K562 (cell line): ENCODE data around the gene CNTD1. TPM values are rescaled to one million over a fixed set of nuclear protein-coding genes. Genes with fewer than 3 reads are reported as not detected.

Experiments
- ATAC-seq: fragments of 200-7000 bp; cut with Tn5 transposase; 3 replicates; pipeline ENCODE4 v1.9.1; 2020; ENCODE audit warnings: moderate library complexity
- BruUV-seq: library from RNA; stranded (reverse); fragments of 400-500 nt; replicated peaks from 2 replicates; lab custom pipeline; 2021; lab: Mats Ljungman, UMichigan
- CTCF ChIA-PET: fragments of 300-600 bp; formaldehyde crosslinking; extraction: SDS; loops from one replicate; lab custom pipeline; 2021; ENCODE audit warnings: low intra/inter-chr PET ratio; lab: Yijun Ruan, JAX
- POLR2A ChIA-PET: fragments of 300-600, 350-650 bp; sonication (Branson Sonifier 250); formaldehyde crosslinking; extraction: SDS; loops from one replicate; lab custom pipeline; 2021; ENCODE audit warnings: antibody characterized with exemption, inconsistent platforms; lab: Yijun Ruan, JAX
- DNase-seq, 4 experiments: peaks; one replicate each; pipeline versions ENCODE4 v3.0.0 to v3.0.0-alpha.2; 2011 to 2018; ENCODE audit warnings: low spot score in 3 of 4, mixed read lengths in 3 of 4; ENCODE audit errors: extremely low read depth in 1 of 4
- FAIRE-seq: peaks from 2 replicates; lab custom pipeline; 2011; peaks lifted over from hg19 to GRCh38; lab: Jason Lieb, UNC
- H2AFZ ChIP-seq: 2 replicates; pipeline ENCODE4 v1.6.0; 2011; ENCODE audit warnings: low read depth, low read length, control low read depth, inconsistent platforms
- H3K27ac ChIP-seq: fragments of 200-600 bp; 3 replicates; pipeline ENCODE4 v1.8.0; 2011; ENCODE audit warnings: low read depth, mild to moderate bottlenecking, control low read depth, inconsistent platforms, low read length, moderate library complexity, mixed read lengths; ENCODE audit errors: extremely low read depth
- H3K27me3 ChIP-seq, 2 experiments: fragments of 300-600 bp in 1 of 2; 2 replicates in 1 of 2; 3 replicates in 1 of 2; pipeline versions ENCODE4 v1.6.0 to v1.8.0; 2011; ENCODE audit warnings: inconsistent platforms in 2 of 2, low read length in 2 of 2, mild to moderate bottlenecking in 1 of 2, mixed read lengths in 1 of 2, moderate library complexity in 1 of 2; ENCODE audit not compliant: control insufficient read depth in 2 of 2, insufficient read depth in 2 of 2
- H3K36me3 ChIP-seq: fragments of 300-600 bp; 3 replicates; pipeline ENCODE4 v1.8.0; 2011; ENCODE audit warnings: mild to moderate bottlenecking, low read length, inconsistent platforms; ENCODE audit not compliant: control insufficient read depth, insufficient read depth
- H3K4me1 ChIP-seq, 2 experiments: fragments of 200-600 bp in 1 of 2; replicated peaks in 1 of 2; 2 replicates in 1 of 2; 3 replicates in 1 of 2; pipeline versions ENCODE4 v1.5.1 to v1.8.0; 2011; ENCODE audit warnings: inconsistent platforms in 2 of 2, low read length in 2 of 2, mild to moderate bottlenecking in 1 of 2, mixed read lengths in 1 of 2, moderate library complexity in 1 of 2; ENCODE audit not compliant: control insufficient read depth in 2 of 2, insufficient read depth in 2 of 2
- H3K4me2 ChIP-seq: 2 replicates; pipeline ENCODE4 v1.6.1; 2011; ENCODE audit warnings: low read length, control low read depth, inconsistent platforms, mixed read lengths; ENCODE audit not compliant: insufficient read depth
- H3K4me3 ChIP-seq: fragments of 200-600 bp; sonication (generic), shearing (Covaris generic); 2 replicates; pipeline ENCODE4 v1.5.1; 2016; ENCODE audit warnings: control low read depth, inconsistent platforms
- H3K79me2 ChIP-seq: fragments of 200-600 bp; 3 replicates; pipeline ENCODE4 v1.8.0; 2011; ENCODE audit warnings: low read length, inconsistent platforms; ENCODE audit not compliant: control insufficient read depth, insufficient read depth
- H3K9ac ChIP-seq, 2 experiments: 2 replicates each; pipeline versions ENCODE4 v1.6.0 to v1.6.1; 2011; ENCODE audit warnings: low read depth in 2 of 2, low read length in 2 of 2, control low read depth in 1 of 2, inconsistent platforms in 1 of 2, mild to moderate bottlenecking in 1 of 2, mixed read lengths in 1 of 2; ENCODE audit not compliant: insufficient read depth in 1 of 2
- H3K9me1 ChIP-seq: one replicate; pipeline ENCODE4 v1.6.0; 2011; ENCODE audit warnings: inconsistent platforms, mild to moderate bottlenecking, low read length, moderate library complexity; ENCODE audit not compliant: control insufficient read depth, insufficient read depth
- H3K9me3 ChIP-seq: replicated peaks from 2 replicates; pipeline ENCODE4 v1.5.1; 2011; ENCODE audit warnings: low read depth, low read length, inconsistent platforms; ENCODE audit not compliant: control insufficient read depth, insufficient read depth
- H4K20me1 ChIP-seq: replicated peaks from 2 replicates; pipeline ENCODE4 v1.6.1; 2011; ENCODE audit warnings: low read length, inconsistent platforms, mixed read lengths; ENCODE audit not compliant: control insufficient read depth, insufficient read depth
- ARID1B ChIP-seq: fragments of 450-650 bp; IDR thresholded peaks from 2 replicates; pipeline ENCODE4 v1.6.1; 2016; ENCODE audit warnings: antibody characterized with exemption, mild to moderate bottlenecking, inconsistent platforms
- CREM ChIP-seq: IDR thresholded peaks from 2 replicates; pipeline ENCODE4 v1.6.1; 2014; ENCODE audit warnings: antibody characterized with exemption, low read depth
- CTBP1 ChIP-seq: fragments of 450-650 bp; IDR thresholded peaks from 2 replicates; pipeline ENCODE4 v1.6.1; 2016; ENCODE audit warnings: borderline replicate concordance
- E2F8 ChIP-seq: fragments of 450-650 bp; IDR thresholded peaks from 2 replicates; pipeline ENCODE4 v1.7.1; 2018; ENCODE audit warnings: mild to moderate bottlenecking, low read depth; ENCODE audit not compliant: partially characterized antibody
- FOXM1 ChIP-seq, 2 experiments: fragments of 450-650 bp in 1 of 2; sonication (generic) in 1 of 2; formaldehyde crosslinking in 1 of 2; IDR thresholded peaks; 2 replicates each; pipeline versions ENCODE4 v1.6.1 to v1.9.0; 2017 to 2022; ENCODE audit warnings: low read depth in 2 of 2, mild to moderate bottlenecking in 2 of 2, missing genetic modification reagents in 1 of 2, moderate library complexity in 1 of 2
- HOXB6 ChIP-seq: fragments of 250-450 bp; sonication (Bioruptor Pico); IDR thresholded peaks from 2 replicates; pipeline ENCODE4 v1.5.1; 2022; ENCODE audit warnings: mild to moderate bottlenecking, borderline replicate concordance
- IFI16 ChIP-seq: fragments of 250-450 bp; sonication (Bioruptor Pico); IDR thresholded peaks from 2 replicates; pipeline ENCODE4 v2.1.2; 2022; ENCODE audit warnings: mild to moderate bottlenecking, inconsistent platforms
- NR2F6 ChIP-seq: fragments of 450-650 bp; formaldehyde crosslinking; IDR thresholded peaks from 2 replicates; pipeline ENCODE4 v1.4.0; 2020; ENCODE audit warnings: mild to moderate bottlenecking
- SRF ChIP-seq, 2 experiments: fragments of 250-450, 450-650 bp in 1 of 2; sonication (Bioruptor Pico) in 1 of 2; sonication (generic) in 1 of 2; formaldehyde crosslinking; IDR thresholded peaks; 2 replicates each; pipeline versions ENCODE4 v1.5.0 to v1.5.1; 2020 to 2022; ENCODE audit warnings: mild to moderate bottlenecking in 1 of 2, missing genetic modification reagents in 1 of 2
- TAF15 ChIP-seq: fragments of 200-400 bp; formaldehyde crosslinking; IDR thresholded peaks from 2 replicates; pipeline ENCODE4 v1.6.1; 2017; ENCODE audit warnings: mild to moderate bottlenecking, low read depth, low read length, moderate library complexity
- TARDBP ChIP-seq: fragments of 450-650 bp; IDR thresholded peaks from 2 replicates; pipeline ENCODE4 v1.6.1; 2016
- ZC3H8 ChIP-seq: fragments of 450-650 bp; IDR thresholded peaks from 2 replicates; pipeline ENCODE4 v1.6.1; 2017
- ZFX ChIP-seq: sonication (generic); formaldehyde crosslinking; IDR thresholded peaks from 2 replicates; pipeline ENCODE4 v1.8.0; 2022; ENCODE audit warnings: mild to moderate bottlenecking, missing genetic modification reagents, moderate library complexity
- WGBS: fragments of 100-300 bp; shearing (Covaris generic); methylation state at CpG from one replicate; pipeline ENCODE4 v1.1.6; 2016; ENCODE audit warnings: low coverage, mixed read lengths; ENCODE audit not compliant: insufficient coverage; ENCODE audit errors: missing lambda C conversion rate; 5-methylcytosine and 5-hydroxymethylcytosine counted together
- in situ Hi-C: fragments of 300-500 bp; cut with MboI; formaldehyde crosslinking; loops from 4 replicates; pipeline ENCODE4 v1.15.0; 2018; ENCODE audit warnings: inconsistent platforms, mixed read lengths
- intact Hi-C: fragments of 100-400 bp; cut with micrococcal nuclease; formaldehyde crosslinking; loops from 2 replicates; pipeline ENCODE4 v1.14.2; 2022
- polyA plus RNA-seq, 8 experiments: library from polyadenylated mRNA; depleted of rRNA in 4 of 8; stranded (reverse) in 5 of 8; unstranded in 3 of 8; fragments of >200 nt; fragmentation: Nextera tagmentation in 2 of 8; fragmentation: Illumina TruSeq in 1 of 8; extraction: Ambion mirVana in 2 of 8; extraction: Trizol in 1 of 8; gene quantifications; 2 replicates each; pipeline versions ENCODE4 v1.2.1 to v1.2.3, GENCODE V29; 2011 to 2014; ENCODE audit warnings: inconsistent platforms in 1 of 8, missing spikeins in 1 of 8
- total RNA-seq, 7 experiments: library from RNA; depleted of rRNA in 6 of 7; stranded (reverse); fragments of >200 nt in 6 of 7; fragmentation: Illumina TruSeq in 2 of 7; extraction: Trizol in 2 of 7; gene quantifications; 2 replicates each; pipeline versions ENCODE4 v1.2.1 to v1.2.3, GENCODE V29; 2011 to 2021; ENCODE audit warnings: low replicate concordance in 1 of 7

CNTD1 gene
- total and polyA plus RNA-seq, 9 of the 15 experiments (the other 6 are each of a cell fraction or from before 2014, with no cell fraction given): 0.12 to 0.86 (median 0.41) TPM; not detected in 1

- no peak overlapping the region for H3K4me3 ChIP-seq
- DNase-seq (no peak), FAIRE-seq (no peak), ATAC-seq (no peak)
- 60% methylated on average over 9 of the region's 9 CpGs for WGBS
- no peaks in the 10 kb centered on the region for H3K79me2 ChIP-seq
- peak overlapping the region in 1 of 2 experiments; percentile 14; a peak in 1 of 4 replicates for H3K9ac ChIP-seq
- no peak overlapping the region for H2AFZ ChIP-seq
- TF ChIP-seq HOXB6 (CRISPR knock-in tag) (no peak), FOXM1 (IDR thresholded peaks at IDR 0.05; ENCODE audit: low read depth) (no peak), FOXM1 (CRISPR knock-in tag; IDR thresholded peaks at IDR 0.05; ENCODE audit: low read depth) (no peak), ARID1B (no peak), ZFX (CRISPR knock-in tag) (no peak), CTBP1 (no peak), NR2F6 (CRISPR knock-in tag) (no peak), TARDBP (no peak), SRF (CRISPR knock-in tag; IDR thresholded peaks at IDR 0.05) (no peak), E2F8 (no peak), TAF15 (no peak), ZC3H8 (no peak), IFI16 (no peak), CREM (no peak)
- H4K20me1 ChIP-seq: 0 out of 2 replicates have a peak, but pooled peaks cover 2% of the 10 kb centered on the region
- in situ Hi-C loops (no loop called here), intact Hi-C loops (no loop called here)
- H3K27me3 ChIP-seq: no peaks in the 10 kb centered on the region
- H3K4me2 ChIP-seq: no peak overlapping the region
- ChIA-PET POLR2A (no interaction called here), CTCF (no interaction called here)
- no TSS peak for BruUV-seq
- peaks cover 18% of the 10 kb centered on the region for H3K36me3 ChIP-seq
- H3K27ac ChIP-seq: no peak overlapping the region
- H3K9me1 ChIP-seq: no peaks in the 10 kb centered on the region
- no peaks in the 10 kb centered on the region for H3K9me3 ChIP-seq
- peaks cover 3 to 10% of the 10 kb centered on the region in 2 experiments; a peak in 3 of 5 replicates for H3K4me1 ChIP-seq
Observed at GRCh38 chr17:42849031-42849430, 50.4 kb downstream of the CNTD1 start.
